K562 (cell line): Measurements from ENCODE around the gene WDR20. TPM values are rescaled to one million over a fixed set of nuclear protein-coding genes. Genes with fewer than 3 reads are reported as not detected.
"Not testable (repeated sequence)": the region's sequence is repeated elsewhere in the genome, so short reads cannot be mapped to it uniquely, and the experiment has no call there.

Experiments used
- ATAC-seq: fragments of 200-7000 bp; cut with Tn5 transposase; 3 replicates; pipeline ENCODE4 v1.9.1; 2020; ENCODE audit warnings: moderate library complexity
- BruUV-seq: library from RNA; stranded (reverse); fragments of 400-500 nt; replicated peaks from 2 replicates; lab custom pipeline; 2021; lab: Mats Ljungman, UMichigan
- CTCF ChIA-PET: fragments of 300-600 bp; formaldehyde crosslinking; extraction: SDS; loops from one replicate; lab custom pipeline; 2021; ENCODE audit warnings: low intra/inter-chr PET ratio; lab: Yijun Ruan, JAX
- POLR2A ChIA-PET: fragments of 300-600, 350-650 bp; sonication (Branson Sonifier 250); formaldehyde crosslinking; extraction: SDS; loops from one replicate; lab custom pipeline; 2021; ENCODE audit warnings: antibody characterized with exemption, inconsistent platforms; lab: Yijun Ruan, JAX
- DNase-seq, 4 experiments: peaks; one replicate each; pipeline versions ENCODE4 v3.0.0 to v3.0.0-alpha.2; 2011 to 2018; ENCODE audit warnings: low spot score in 3 of 4, mixed read lengths in 3 of 4; ENCODE audit errors: extremely low read depth in 1 of 4
- FAIRE-seq: peaks from 2 replicates; lab custom pipeline; 2011; peaks lifted over from hg19 to GRCh38; lab: Jason Lieb, UNC
- H2AFZ ChIP-seq: 2 replicates; pipeline ENCODE4 v1.6.0; 2011; ENCODE audit warnings: low read depth, low read length, control low read depth, inconsistent platforms
- H3K27ac ChIP-seq: fragments of 200-600 bp; 3 replicates; pipeline ENCODE4 v1.8.0; 2011; ENCODE audit warnings: low read depth, mild to moderate bottlenecking, control low read depth, inconsistent platforms, low read length, moderate library complexity, mixed read lengths; ENCODE audit errors: extremely low read depth
- H3K27me3 ChIP-seq, 2 experiments: fragments of 300-600 bp in 1 of 2; 2 replicates in 1 of 2; 3 replicates in 1 of 2; pipeline versions ENCODE4 v1.6.0 to v1.8.0; 2011; ENCODE audit warnings: inconsistent platforms in 2 of 2, low read length in 2 of 2, mild to moderate bottlenecking in 1 of 2, mixed read lengths in 1 of 2, moderate library complexity in 1 of 2; ENCODE audit not compliant: control insufficient read depth in 2 of 2, insufficient read depth in 2 of 2
- H3K36me3 ChIP-seq: fragments of 300-600 bp; 3 replicates; pipeline ENCODE4 v1.8.0; 2011; ENCODE audit warnings: mild to moderate bottlenecking, low read length, inconsistent platforms; ENCODE audit not compliant: control insufficient read depth, insufficient read depth
- H3K4me1 ChIP-seq, 2 experiments: fragments of 200-600 bp in 1 of 2; replicated peaks in 1 of 2; 2 replicates in 1 of 2; 3 replicates in 1 of 2; pipeline versions ENCODE4 v1.5.1 to v1.8.0; 2011; ENCODE audit warnings: inconsistent platforms in 2 of 2, low read length in 2 of 2, mild to moderate bottlenecking in 1 of 2, mixed read lengths in 1 of 2, moderate library complexity in 1 of 2; ENCODE audit not compliant: control insufficient read depth in 2 of 2, insufficient read depth in 2 of 2
- H3K4me2 ChIP-seq: 2 replicates; pipeline ENCODE4 v1.6.1; 2011; ENCODE audit warnings: low read length, control low read depth, inconsistent platforms, mixed read lengths; ENCODE audit not compliant: insufficient read depth
- H3K4me3 ChIP-seq: fragments of 200-600 bp; sonication (generic), shearing (Covaris generic); 2 replicates; pipeline ENCODE4 v1.5.1; 2016; ENCODE audit warnings: control low read depth, inconsistent platforms
- H3K79me2 ChIP-seq: fragments of 200-600 bp; 3 replicates; pipeline ENCODE4 v1.8.0; 2011; ENCODE audit warnings: low read length, inconsistent platforms; ENCODE audit not compliant: control insufficient read depth, insufficient read depth
- H3K9ac ChIP-seq, 2 experiments: 2 replicates each; pipeline versions ENCODE4 v1.6.0 to v1.6.1; 2011; ENCODE audit warnings: low read depth in 2 of 2, low read length in 2 of 2, control low read depth in 1 of 2, inconsistent platforms in 1 of 2, mild to moderate bottlenecking in 1 of 2, mixed read lengths in 1 of 2; ENCODE audit not compliant: insufficient read depth in 1 of 2
- H3K9me1 ChIP-seq: one replicate; pipeline ENCODE4 v1.6.0; 2011; ENCODE audit warnings: inconsistent platforms, mild to moderate bottlenecking, low read length, moderate library complexity; ENCODE audit not compliant: control insufficient read depth, insufficient read depth
- H3K9me3 ChIP-seq: replicated peaks from 2 replicates; pipeline ENCODE4 v1.5.1; 2011; ENCODE audit warnings: low read depth, low read length, inconsistent platforms; ENCODE audit not compliant: control insufficient read depth, insufficient read depth
- H4K20me1 ChIP-seq: replicated peaks from 2 replicates; pipeline ENCODE4 v1.6.1; 2011; ENCODE audit warnings: low read length, inconsistent platforms, mixed read lengths; ENCODE audit not compliant: control insufficient read depth, insufficient read depth
- NFYB ChIP-seq: IDR thresholded peaks from 2 replicates; pipeline ENCODE4 v1.6.1; 2011; ENCODE audit warnings: mild to moderate bottlenecking, moderate library complexity; ENCODE audit not compliant: insufficient read length; ENCODE audit errors: extremely low read depth
- WGBS: fragments of 100-300 bp; shearing (Covaris generic); methylation state at CpG from one replicate; pipeline ENCODE4 v1.1.6; 2016; ENCODE audit warnings: low coverage, mixed read lengths; ENCODE audit not compliant: insufficient coverage; ENCODE audit errors: missing lambda C conversion rate; 5-methylcytosine and 5-hydroxymethylcytosine counted together
- in situ Hi-C: fragments of 300-500 bp; cut with MboI; formaldehyde crosslinking; loops from 4 replicates; pipeline ENCODE4 v1.15.0; 2018; ENCODE audit warnings: inconsistent platforms, mixed read lengths
- intact Hi-C: fragments of 100-400 bp; cut with micrococcal nuclease; formaldehyde crosslinking; loops from 2 replicates; pipeline ENCODE4 v1.14.2; 2022
- polyA plus RNA-seq, 8 experiments: library from polyadenylated mRNA; depleted of rRNA in 4 of 8; stranded (reverse) in 5 of 8; unstranded in 3 of 8; fragments of >200 nt; fragmentation: Nextera tagmentation in 2 of 8; fragmentation: Illumina TruSeq in 1 of 8; extraction: Ambion mirVana in 2 of 8; extraction: Trizol in 1 of 8; gene quantifications; 2 replicates each; pipeline versions ENCODE4 v1.2.1 to v1.2.3, GENCODE V29; 2011 to 2014; ENCODE audit warnings: inconsistent platforms in 1 of 8, missing spikeins in 1 of 8
- total RNA-seq, 7 experiments: library from RNA; depleted of rRNA in 6 of 7; stranded (reverse); fragments of >200 nt in 6 of 7; fragmentation: Illumina TruSeq in 2 of 7; extraction: Trizol in 2 of 7; gene quantifications; 2 replicates each; pipeline versions ENCODE4 v1.2.1 to v1.2.3, GENCODE V29; 2011 to 2021; ENCODE audit warnings: low replicate concordance in 1 of 7

The WDR20 gene
- total and polyA plus RNA-seq, 9 of the 15 experiments (the other 6 are each of a cell fraction or from before 2014, with no cell fraction given): 7.0 to 15.3 (median 11.8) TPM

DNA sequence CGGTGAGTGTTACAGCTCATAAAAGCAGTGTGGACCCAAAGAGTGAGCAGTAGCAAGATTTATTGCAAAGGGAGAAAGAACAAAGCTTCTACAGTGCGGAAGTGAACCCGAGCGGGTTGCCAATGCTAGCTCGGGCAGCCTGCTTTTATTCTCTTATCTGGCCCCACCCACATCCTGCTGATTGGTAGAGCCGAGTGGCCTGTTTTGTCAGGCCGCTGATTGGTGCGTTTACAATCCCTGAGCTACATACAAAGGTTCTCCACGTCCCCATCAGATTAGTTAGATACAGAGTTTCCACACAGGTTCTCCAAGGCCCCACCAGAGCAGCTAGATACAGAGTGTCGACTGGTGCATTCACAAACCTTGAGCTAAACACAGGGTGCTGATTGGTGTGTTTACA, 5.0 kb upstream of the WDR20 start:
- FAIRE-seq, H3K27me3 ChIP-seq, intact Hi-C loops, H2AFZ ChIP-seq, H3K36me3 ChIP-seq, H4K20me1 ChIP-seq, CTCF ChIA-PET, H3K9me3 ChIP-seq, H3K27ac ChIP-seq, H3K9me1 ChIP-seq, in situ Hi-C loops, H3K4me1 ChIP-seq, H3K4me2 ChIP-seq, H3K4me3 ChIP-seq, H3K9ac ChIP-seq, BruUV-seq, DNase-seq, ATAC-seq: not testable (repeated sequence)
- WGBS: 83% methylated on average over 1 of the region's 10 CpGs
- peak; percentile 23 for TF ChIP-seq NFYB
- peaks cover 14% of the 10 kb centered on the region for H3K79me2 ChIP-seq
- POLR2A ChIA-PET: interaction anchor here (0.5 to 0.9 kb wide), 2 partner anchors 47 to 188 kb away, joined by 3 read pairs; no protein-coding TSS in a partner anchor

DNA sequence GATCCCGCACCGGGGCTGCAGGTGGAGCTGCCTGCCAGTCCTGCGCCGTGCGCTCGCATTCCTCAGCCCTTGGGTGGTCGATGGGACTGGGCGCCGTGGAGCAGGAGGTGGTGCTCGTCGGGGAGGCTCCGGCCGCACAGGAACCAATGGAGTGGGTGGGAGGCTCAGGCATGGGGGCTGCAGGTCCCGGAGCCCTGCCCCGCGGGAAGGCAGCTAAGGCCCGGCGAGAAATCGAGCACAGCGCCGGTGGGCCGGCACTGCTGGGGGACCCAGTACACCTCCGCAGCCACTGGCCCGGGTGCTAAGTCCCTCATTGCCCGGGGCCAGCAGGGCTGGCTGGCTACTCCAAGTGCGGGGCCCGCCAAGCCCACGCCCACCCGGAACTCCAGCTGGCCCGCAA, 4.2 kb upstream of the WDR20 start:
- 81% methylated on average over 6 of the region's 30 CpGs for WGBS
- H3K9me3 ChIP-seq, H3K9me1 ChIP-seq, H3K4me2 ChIP-seq, CTCF ChIA-PET, DNase-seq, FAIRE-seq, BruUV-seq, in situ Hi-C loops, ATAC-seq, H3K36me3 ChIP-seq, H3K4me3 ChIP-seq, H3K27ac ChIP-seq, H3K9ac ChIP-seq, intact Hi-C loops, H2AFZ ChIP-seq, H3K27me3 ChIP-seq, H4K20me1 ChIP-seq: not testable (repeated sequence)
- POLR2A ChIA-PET: interaction anchor here (0.9 kb wide), 1 partner anchor 47 kb away, joined by 3 read pairs; no protein-coding TSS in a partner anchor
- Histone ChIP-seq H3K4me1 (peaks cover 0 to 12% of the 10 kb centered on the region in 2 experiments; a peak in 1 of 5 replicates), H3K79me2 (peaks cover 21% of the 10 kb centered on the region)
